ENCODE data around the gene MERTK. TPM values are rescaled to one million over a fixed set of nuclear protein-coding genes. Genes with fewer than 3 reads are reported as not detected.

Gene MERTK
- total and polyA plus RNA-seq, 2 of the 13 experiments (the other 11 are each of a cell fraction or from before 2014, with no cell fraction given) = 37.3 to 44.7 TPM

DNA sequence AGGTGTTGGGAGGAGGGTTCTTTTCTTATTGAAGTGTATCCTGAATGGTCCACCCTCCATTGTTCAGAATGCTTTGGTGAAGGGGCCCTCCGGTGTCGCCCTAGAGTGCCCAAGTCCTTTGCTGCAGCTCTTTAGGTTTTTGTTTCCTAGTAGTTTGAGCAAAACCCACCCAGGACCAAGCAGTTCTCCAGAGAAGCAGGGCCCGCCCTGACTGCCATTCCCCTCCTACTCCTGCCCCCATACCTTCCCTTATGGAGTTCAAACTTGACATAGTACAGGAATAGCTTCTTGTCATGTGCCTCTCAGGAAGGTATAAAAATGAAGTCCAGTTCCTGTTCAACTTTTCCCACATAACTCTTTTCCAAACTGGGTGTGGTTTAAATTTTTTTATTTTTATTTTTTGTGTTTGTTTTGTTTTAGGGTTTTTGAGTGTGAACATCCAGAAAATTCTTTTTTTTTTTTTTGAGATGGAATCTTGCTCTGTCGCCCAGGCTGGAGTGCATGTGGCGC is 5.6 kb downstream of the MERTK start:
- H3K27me3 ChIP-seq (ENCODE audit: control insufficient read depth in 1 of 2, insufficient read depth in 2 of 2, low read length in 2 of 2) = no peaks in the 10 kb centered on the region; a peak in 1 of 5 replicates
- FAIRE-seq = no peak
- H3K79me2 ChIP-seq (ENCODE audit: insufficient read depth, low read length) = peaks cover 93% of the 10 kb centered on the region
- no peak for ATAC-seq
- 96% methylated on average over 5 of the region's 5 CpGs for WGBS (ENCODE audit: low lambda C conversion rate)
- BruUV-seq (replicated peaks) = no TSS peak
- H2AFZ ChIP-seq (ENCODE audit: low read length) = no peak overlapping the region
- H4K20me1 ChIP-seq (ENCODE audit: insufficient read depth, low read length) = no peaks in the 10 kb centered on the region
- no peak for DNase-seq (ENCODE audit: low spot score)
- CTCF ChIA-PET (ENCODE audit: low intra/inter-chr PET ratio, low total read pairs) = no interaction called here
- peaks cover 93% of the 10 kb centered on the region for H3K4me1 ChIP-seq (ENCODE audit: insufficient read depth, low read length)
- H3K27ac ChIP-seq (ENCODE audit: extremely low read length, insufficient read depth, low read length) = no peak overlapping the region
- H3K36me3 ChIP-seq (replicated peaks in 1 of 2; ENCODE audit: control insufficient read depth in 1 of 2, insufficient read depth in 2 of 2, low read length in 2 of 2) = peaks cover 3 to 7% of the 10 kb centered on the region in 2 experiments; a peak in 2 of 5 replicates
- H3K4me2 ChIP-seq (ENCODE audit: low read depth, low read length) = no peak overlapping the region
- in situ Hi-C loops (cut with HindIII; ENCODE audit: extremely low pct_ligation_motif_present, low pct_unique_long_range_greater_than_20kb) (no loop called here), intact Hi-C loops (cut with micrococcal nuclease; ENCODE audit: unreplicated experiment) (no loop called here)
- no peaks in the 10 kb centered on the region for H3K9me3 ChIP-seq (ENCODE audit: low read length)
- no peak overlapping the region for H3K4me3 ChIP-seq (replicated peaks in 1 of 3; ENCODE audit: insufficient read depth in 1 of 3, low read depth in 2 of 3, low read length in 3 of 3)
- POLR2A ChIA-PET = no interaction called here
- H3K9ac ChIP-seq (ENCODE audit: insufficient read depth, low read depth, low read length) = no peak overlapping the region
- TF ChIP-seq MAFK (conservative IDR thresholded peaks at IDR 0.05 in 1 of 2, IDR thresholded peaks at IDR 0.05 in 1 of 2; ENCODE audit: low read length in 2 of 2) (no peak), FLYWCH1 (CRISPR knock-in tag; IDR thresholded peaks at IDR 0.05) (no peak), POLR2AphosphoS2 (IDR thresholded peaks at IDR 0.05; ENCODE audit: low read depth, low read length) (no peak), SIN3B (IDR thresholded peaks at IDR 0.05; ENCODE audit: low read length) (no peak), NFE2 (CRISPR knock-in tag; IDR thresholded peaks at IDR 0.05) (no peak), MEIS1 (CRISPR knock-in tag; IDR thresholded peaks at IDR 0.05; ENCODE audit: borderline replicate concordance) (no peak), ZNF12 (CRISPR knock-in tag; IDR thresholded peaks at IDR 0.05) (no peak), AKAP8 (CRISPR knock-in tag; IDR thresholded peaks at IDR 0.05) (no peak), HDAC2 (CRISPR knock-in tag; IDR thresholded peaks at IDR 0.05) (no peak), ZNF776 (CRISPR knock-in tag; IDR thresholded peaks at IDR 0.05) (no peak), ZNF282 (IDR thresholded peaks at IDR 0.05; ENCODE audit: partially characterized antibody) (no peak), ELF3 (CRISPR knock-in tag; IDR thresholded peaks at IDR 0.05) (no peak), MLLT10 (CRISPR knock-in tag; IDR thresholded peaks at IDR 0.05) (no peak)
- TF ChIP-seq, protein P1, sequence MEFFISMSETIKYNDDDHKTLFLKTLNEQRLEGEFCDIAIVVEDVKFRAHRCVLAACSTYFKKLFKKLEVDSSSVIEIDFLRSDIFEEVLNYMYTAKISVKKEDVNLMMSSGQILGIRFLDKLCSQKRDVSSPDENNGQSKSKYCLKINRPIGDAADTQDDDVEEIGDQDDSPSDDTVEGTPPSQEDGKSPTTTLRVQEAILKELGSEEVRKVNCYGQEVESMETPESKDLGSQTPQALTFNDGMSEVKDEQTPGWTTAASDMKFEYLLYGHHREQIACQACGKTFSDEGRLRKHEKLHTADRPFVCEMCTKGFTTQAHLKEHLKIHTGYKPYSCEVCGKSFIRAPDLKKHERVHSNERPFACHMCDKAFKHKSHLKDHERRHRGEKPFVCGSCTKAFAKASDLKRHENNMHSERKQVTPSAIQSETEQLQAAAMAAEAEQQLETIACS (CRISPR knock-in tag; IDR thresholded peaks at IDR 0.05) = no peak
- TF ChIP-seq, protein P2, sequence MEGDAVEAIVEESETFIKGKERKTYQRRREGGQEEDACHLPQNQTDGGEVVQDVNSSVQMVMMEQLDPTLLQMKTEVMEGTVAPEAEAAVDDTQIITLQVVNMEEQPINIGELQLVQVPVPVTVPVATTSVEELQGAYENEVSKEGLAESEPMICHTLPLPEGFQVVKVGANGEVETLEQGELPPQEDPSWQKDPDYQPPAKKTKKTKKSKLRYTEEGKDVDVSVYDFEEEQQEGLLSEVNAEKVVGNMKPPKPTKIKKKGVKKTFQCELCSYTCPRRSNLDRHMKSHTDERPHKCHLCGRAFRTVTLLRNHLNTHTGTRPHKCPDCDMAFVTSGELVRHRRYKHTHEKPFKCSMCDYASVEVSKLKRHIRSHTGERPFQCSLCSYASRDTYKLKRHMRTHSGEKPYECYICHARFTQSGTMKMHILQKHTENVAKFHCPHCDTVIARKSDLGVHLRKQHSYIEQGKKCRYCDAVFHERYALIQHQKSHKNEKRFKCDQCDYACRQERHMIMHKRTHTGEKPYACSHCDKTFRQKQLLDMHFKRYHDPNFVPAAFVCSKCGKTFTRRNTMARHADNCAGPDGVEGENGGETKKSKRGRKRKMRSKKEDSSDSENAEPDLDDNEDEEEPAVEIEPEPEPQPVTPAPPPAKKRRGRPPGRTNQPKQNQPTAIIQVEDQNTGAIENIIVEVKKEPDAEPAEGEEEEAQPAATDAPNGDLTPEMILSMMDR (CRISPR knock-in tag; IDR thresholded peaks at IDR 0.05) = no peak
- TF ChIP-seq, protein P3, sequence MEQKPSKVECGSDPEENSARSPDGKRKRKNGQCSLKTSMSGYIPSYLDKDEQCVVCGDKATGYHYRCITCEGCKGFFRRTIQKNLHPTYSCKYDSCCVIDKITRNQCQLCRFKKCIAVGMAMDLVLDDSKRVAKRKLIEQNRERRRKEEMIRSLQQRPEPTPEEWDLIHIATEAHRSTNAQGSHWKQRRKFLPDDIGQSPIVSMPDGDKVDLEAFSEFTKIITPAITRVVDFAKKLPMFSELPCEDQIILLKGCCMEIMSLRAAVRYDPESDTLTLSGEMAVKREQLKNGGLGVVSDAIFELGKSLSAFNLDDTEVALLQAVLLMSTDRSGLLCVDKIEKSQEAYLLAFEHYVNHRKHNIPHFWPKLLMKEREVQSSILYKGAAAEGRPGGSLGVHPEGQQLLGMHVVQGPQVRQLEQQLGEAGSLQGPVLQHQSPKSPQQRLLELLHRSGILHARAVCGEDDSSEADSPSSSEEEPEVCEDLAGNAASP (CRISPR knock-in tag; IDR thresholded peaks at IDR 0.05; ENCODE audit: borderline replicate concordance) = no peak
- TF ChIP-seq, protein P4, sequence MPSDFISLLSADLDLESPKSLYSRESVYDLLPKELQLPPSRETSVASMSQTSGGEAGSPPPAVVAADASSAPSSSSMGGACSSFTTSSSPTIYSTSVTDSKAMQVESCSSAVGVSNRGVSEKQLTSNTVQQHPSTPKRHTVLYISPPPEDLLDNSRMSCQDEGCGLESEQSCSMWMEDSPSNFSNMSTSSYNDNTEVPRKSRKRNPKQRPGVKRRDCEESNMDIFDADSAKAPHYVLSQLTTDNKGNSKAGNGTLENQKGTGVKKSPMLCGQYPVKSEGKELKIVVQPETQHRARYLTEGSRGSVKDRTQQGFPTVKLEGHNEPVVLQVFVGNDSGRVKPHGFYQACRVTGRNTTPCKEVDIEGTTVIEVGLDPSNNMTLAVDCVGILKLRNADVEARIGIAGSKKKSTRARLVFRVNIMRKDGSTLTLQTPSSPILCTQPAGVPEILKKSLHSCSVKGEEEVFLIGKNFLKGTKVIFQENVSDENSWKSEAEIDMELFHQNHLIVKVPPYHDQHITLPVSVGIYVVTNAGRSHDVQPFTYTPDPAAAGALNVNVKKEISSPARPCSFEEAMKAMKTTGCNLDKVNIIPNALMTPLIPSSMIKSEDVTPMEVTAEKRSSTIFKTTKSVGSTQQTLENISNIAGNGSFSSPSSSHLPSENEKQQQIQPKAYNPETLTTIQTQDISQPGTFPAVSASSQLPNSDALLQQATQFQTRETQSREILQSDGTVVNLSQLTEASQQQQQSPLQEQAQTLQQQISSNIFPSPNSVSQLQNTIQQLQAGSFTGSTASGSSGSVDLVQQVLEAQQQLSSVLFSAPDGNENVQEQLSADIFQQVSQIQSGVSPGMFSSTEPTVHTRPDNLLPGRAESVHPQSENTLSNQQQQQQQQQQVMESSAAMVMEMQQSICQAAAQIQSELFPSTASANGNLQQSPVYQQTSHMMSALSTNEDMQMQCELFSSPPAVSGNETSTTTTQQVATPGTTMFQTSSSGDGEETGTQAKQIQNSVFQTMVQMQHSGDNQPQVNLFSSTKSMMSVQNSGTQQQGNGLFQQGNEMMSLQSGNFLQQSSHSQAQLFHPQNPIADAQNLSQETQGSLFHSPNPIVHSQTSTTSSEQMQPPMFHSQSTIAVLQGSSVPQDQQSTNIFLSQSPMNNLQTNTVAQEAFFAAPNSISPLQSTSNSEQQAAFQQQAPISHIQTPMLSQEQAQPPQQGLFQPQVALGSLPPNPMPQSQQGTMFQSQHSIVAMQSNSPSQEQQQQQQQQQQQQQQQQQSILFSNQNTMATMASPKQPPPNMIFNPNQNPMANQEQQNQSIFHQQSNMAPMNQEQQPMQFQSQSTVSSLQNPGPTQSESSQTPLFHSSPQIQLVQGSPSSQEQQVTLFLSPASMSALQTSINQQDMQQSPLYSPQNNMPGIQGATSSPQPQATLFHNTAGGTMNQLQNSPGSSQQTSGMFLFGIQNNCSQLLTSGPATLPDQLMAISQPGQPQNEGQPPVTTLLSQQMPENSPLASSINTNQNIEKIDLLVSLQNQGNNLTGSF (CRISPR knock-in tag; IDR thresholded peaks at IDR 0.05) = no peak
